DOHH2 (cell line): ENCODE data around the gene ANTXR2.

Experiments
- CTCF ChIP-seq: fragments of 200-600 bp; sonication (generic); IDR thresholded peaks from one replicate; pipeline ENCODE4 v1.5.1; 2014; ENCODE audit warnings: antibody characterized with exemption, mild to moderate bottlenecking, low read depth, low read length; ENCODE audit not compliant: poor library complexity, severe bottlenecking
- EZH2phosphoT487 ChIP-seq: fragments of 200-600 bp; sonication (generic); IDR thresholded peaks from 2 replicates; pipeline ENCODE4 v1.6.1; 2017; ENCODE audit warnings: borderline replicate concordance, mild to moderate bottlenecking, antibody characterized with exemption, low read length, moderate library complexity, mixed read lengths

- TF ChIP-seq CTCF (no peak), EZH2phosphoT487 (no peak)
Observed at GRCh38 chr4:80092088-80092487, 19.1 kb upstream of the ANTXR2 start.
